NCI-H1436 (cell line): ENCODE data around the gene ECEL1.

ENCODE experiments used
- DNase-seq: peaks from one replicate; lab custom pipeline; 2025; lab: John Stamatoyannopoulos, UW

Gene ECEL1

GRCh38 chr2:232483923-232484627 is 3.6 kb downstream of the ECEL1 start:
- no peak for DNase-seq

GRCh38 chr2:232483311-232483922 is 4.2 kb downstream of the ECEL1 start:
- no peak for DNase-seq

- no peak for DNase-seq
Observed at GRCh38 chr2:232482301-232483238, 5.1 kb downstream of the ECEL1 start.

GRCh38 chr2:232481322-232482140 is 6.1 kb downstream of the ECEL1 start:
- no peak for DNase-seq

GRCh38 chr2:232480201-232481190 is 7.1 kb downstream of the ECEL1 start:
- no peak for DNase-seq

- no peak for DNase-seq
Observed at GRCh38 chr2:232479341-232480200, 8.1 kb downstream of the ECEL1 start.

GRCh38 chr2:232478571-232479340 is 8.9 kb downstream of the ECEL1 start:
- no peak for DNase-seq

- no peak for DNase-seq
Observed at GRCh38 chr2:232477751-232478510, 9.7 kb downstream of the ECEL1 start.

GRCh38 chr2:232476791-232477190 is 10.8 kb downstream of the ECEL1 start:
- no peak for DNase-seq

GRCh38 chr2:232476045-232476444 is 11.6 kb downstream of the ECEL1 start:
- DNase-seq, result no peak

GRCh38 chr2:232473467-232473890 is 14.2 kb downstream of the ECEL1 start:
- peak; percentile 56 for DNase-seq

GRCh38 chr2:232466221-232466620 is 21.4 kb downstream of the ECEL1 start:
- DNase-seq, result no peak

GRCh38 chr2:232465061-232465460 is 22.6 kb downstream of the ECEL1 start:
- no peak for DNase-seq

GRCh38 chr2:232464544-232464885 is 23.1 kb downstream of the ECEL1 start:
- DNase-seq, result no peak

GRCh38 chr2:232463701-232464543 is 23.7 kb downstream of the ECEL1 start:
- no peak for DNase-seq

GRCh38 chr2:232460171-232460570 is 27.5 kb downstream of the ECEL1 start:
- DNase-seq, result no peak

GRCh38 chr2:232459419-232460035 is 28.1 kb downstream of the ECEL1 start:
- no peak for DNase-seq
